Hematopoietic multipotent progenitor cell treated with erythropoietin and hydrocortisone succinate and interleukin-3 and kit ligand, for 8 days (in vitro differentiated cells): ENCODE data around the gene USP54.

Experiments
- DNase-seq: peaks from one replicate; pipeline ENCODE4 v3.0.0-alpha.2; 2015

The USP54 gene

DNA sequence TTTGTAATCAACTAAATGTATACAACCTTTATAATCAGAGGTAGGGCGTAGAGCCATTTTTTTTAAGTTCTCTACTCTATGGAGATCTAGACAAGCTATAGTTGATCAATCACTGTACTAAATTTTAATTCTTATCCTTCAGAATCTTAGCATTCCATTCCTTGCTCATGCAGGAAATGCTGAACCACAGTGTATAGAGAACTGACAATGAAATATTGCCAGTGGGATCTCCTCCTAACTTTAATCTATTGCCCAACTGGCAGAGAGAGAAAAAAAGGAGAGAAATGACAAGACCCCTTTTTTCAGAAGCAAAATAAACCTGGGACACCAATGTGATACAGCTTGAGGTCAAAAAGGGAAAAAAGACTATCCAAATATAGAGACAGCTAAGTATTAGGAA is 68.9 kb downstream of the USP54 start:
- DNase-seq: no peak

DNA sequence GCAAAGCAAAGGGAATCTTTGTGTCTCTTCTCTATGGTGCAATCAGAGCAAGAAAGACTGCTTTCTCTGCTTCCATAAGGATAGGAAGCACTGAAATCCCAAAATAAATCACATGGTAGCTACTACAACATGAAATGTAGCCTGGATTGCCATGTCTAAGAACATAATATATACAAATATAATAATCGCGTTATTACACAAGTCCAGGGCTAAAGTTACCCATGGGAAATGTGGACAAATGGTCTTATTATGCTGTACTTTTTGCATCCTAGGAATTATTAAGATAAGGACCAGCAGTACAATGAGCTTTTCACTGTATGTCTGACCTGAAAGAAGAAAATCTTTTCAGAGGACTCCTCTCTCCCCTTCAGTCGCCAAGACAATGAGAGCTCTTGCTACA is 71.8 kb downstream of the USP54 start:
- no peak for DNase-seq

- no peak for DNase-seq
Observed at GRCh38 chr10:73517166-73517888, 73.8 kb downstream of the USP54 start.

DNA sequence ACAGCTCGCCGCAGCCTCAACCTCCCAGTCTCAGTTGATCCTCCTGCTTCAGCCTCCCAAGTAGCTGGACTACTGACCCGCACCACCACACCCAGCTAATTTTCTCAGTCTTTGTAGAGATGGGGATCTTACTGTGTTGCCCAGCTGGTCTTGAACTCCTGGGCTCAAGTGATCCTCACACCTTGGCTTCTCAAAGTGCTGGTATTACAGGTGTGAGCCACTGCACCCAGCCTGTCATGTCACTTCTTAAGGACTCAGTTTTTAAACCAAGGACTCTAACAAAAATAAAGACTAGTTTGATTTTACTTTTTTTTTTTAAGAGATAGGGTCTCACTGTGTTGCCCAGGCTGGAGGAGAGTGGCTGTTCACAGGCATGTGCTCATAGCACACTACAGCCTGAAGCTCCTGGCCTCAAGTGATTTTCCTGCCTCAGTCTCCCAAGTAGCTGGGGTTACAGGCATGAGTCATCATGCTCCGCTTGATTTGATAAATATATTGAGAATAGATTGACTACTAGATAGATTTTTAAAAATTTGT is 78.9 kb downstream of the USP54 start:
- DNase-seq: no peak

GRCh38 chr10:73509695-73510094 is 81.4 kb downstream of the USP54 start:
- no peak for DNase-seq

DNA sequence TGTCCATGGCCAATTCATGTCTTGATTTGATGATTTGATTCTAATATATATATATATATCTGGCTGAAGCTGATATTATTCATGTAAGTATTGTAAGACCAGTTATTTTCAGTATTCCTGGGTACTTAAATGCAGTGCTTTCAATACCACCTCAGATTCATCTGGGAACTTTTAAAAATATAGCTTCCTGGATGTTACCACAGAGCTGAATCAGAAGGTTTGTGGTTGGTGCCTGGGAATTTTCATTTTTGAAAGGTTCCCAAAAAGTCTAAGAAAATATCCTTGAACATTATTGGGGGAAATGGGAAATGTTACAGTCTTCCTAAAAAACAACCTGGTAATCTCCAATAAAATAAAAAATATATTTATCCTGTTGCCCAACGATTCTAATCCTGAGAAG is 84.7 kb downstream of the USP54 start:
- DNase-seq: no peak

- no peak for DNase-seq
Observed at GRCh38 chr10:73506074-73506473, 85.1 kb downstream of the USP54 start.

- DNase-seq: no peak
Observed at GRCh38 chr10:73503037-73503436, 88.1 kb downstream of the USP54 start.

GRCh38 chr10:73501651-73502050 is 89.5 kb downstream of the USP54 start:
- DNase-seq: no peak

GRCh38 chr10:73497623-73498022 is 93.5 kb downstream of the USP54 start:
- DNase-seq: no peak

DNA sequence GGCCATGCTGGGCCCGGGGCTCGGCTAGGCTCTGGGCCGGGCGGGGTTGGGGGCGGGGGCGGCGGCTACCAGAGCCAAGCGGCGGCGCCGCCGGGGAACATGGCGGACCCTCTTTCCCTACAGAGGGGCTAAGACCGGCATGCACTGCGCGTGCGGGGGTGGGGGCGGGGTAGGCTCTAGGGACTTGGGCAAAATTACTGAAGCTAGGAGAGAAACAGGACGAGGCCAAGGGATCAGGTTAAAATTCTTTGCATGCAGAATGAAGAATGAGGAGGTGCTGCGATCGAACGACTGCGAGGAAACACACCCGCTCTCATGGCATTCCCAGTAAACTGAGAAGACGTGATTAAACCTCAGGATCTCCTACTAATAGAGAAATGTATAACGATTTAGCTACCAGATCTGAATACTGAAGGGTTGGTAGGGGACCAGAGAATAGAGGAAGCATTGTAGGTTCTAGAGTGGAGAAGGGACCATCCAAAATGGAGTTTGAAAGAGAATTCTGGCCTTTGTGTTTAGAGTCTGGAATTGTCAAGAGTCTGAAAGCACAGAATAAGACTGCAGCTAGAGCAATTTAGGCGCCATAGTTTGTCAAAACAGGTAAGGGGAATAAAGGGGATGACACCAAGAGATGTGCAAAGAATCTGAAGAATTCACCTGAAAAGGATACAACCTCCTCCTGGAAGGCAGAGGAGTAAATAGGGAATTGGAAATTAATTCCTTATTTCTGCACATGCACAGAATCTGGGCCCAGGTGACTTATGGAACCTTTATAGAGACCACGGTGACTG is 95.1 kb downstream of the USP54 start, which contains the start of gene PPP3CB:
PPP3CB (minus strand) TSS at position 141 of the 791 bp plus-strand sequence; CDS start at position 6, 135 bp downstream.
- peak; percentile 95 for DNase-seq

DNA sequence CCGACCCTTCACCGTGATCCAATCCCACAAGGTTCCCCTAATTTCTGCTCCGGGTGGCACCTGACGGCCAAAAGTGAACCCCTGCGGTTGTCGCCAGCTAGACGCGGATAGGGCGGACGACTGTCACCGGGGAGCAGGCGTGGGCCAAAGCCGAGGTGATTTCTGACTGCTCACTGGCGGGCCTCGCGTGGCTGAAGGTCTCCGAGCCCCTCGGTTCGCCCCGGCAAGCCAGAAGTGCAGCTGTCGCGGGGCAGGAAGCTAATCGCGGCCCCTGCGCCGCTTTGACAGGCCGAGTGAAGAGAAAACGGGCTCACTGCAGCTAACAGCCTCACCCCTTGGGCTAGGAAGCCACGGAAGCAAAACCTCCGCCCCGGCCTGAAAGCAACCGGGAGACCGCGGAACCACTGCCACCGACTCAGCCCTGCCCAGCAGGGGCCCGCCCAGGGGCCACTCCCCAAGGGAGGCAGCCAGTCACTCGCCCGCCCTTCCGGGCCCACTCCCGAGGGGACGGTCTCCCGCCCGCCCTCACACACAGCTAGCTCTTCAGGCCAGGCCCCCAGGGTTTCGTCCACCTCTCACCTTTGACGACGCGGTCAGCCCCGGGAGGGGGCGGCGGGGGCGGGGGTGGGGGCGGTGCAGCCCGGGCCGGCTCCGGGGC is 95.8 kb downstream of the USP54 start:
- peak; percentile 94 for DNase-seq

GRCh38 chr10:73494877-73495225 is 96.3 kb downstream of the USP54 start:
- no peak for DNase-seq

GRCh38 chr10:73494213-73494612 is 96.9 kb downstream of the USP54 start:
- no peak for DNase-seq

DNA sequence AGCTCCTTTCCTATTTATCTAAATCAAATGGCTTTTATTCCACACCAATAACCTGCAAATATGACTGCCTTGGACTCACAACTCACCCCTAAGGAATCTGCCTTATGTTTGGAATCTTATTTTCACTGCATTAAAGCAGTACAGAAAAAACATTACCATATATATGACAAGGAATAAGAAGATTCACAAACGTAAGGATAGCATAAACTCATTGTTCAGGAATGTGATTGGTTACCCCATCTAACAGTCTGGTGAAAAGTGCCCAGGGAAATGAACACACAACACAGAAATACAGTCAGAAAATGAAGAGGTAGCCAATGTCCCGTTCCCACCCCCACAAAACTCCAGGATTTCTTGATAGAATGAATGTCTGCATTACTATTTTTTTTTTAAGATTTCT is 97.4 kb downstream of the USP54 start:
- no peak for DNase-seq

- DNase-seq: no peak
Observed at GRCh38 chr10:73486601-73487000, 104.5 kb downstream of the USP54 start.

DNA sequence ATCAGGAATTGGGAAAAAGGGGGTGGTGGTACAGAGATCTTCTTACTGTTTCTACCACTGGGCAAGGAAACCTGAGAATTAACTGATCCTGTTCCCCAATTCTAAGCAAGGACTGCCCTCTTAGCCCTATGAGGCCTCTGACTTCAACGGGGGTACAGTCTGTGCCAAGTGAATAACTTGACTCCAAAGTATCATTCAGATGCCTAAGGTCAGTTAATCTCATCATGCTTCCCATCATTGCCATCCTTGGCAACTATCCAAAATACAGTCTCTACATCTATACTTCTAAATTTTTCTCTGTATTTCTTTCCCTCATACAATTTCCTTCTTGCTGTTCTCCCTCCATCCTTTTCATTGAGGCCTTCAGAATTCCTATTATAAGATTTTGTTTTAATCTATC is 105.8 kb downstream of the USP54 start:
- DNase-seq: peak; percentile 39

GRCh38 chr10:73480158-73480557 is 111.0 kb downstream of the USP54 start:
- no peak for DNase-seq

DNA sequence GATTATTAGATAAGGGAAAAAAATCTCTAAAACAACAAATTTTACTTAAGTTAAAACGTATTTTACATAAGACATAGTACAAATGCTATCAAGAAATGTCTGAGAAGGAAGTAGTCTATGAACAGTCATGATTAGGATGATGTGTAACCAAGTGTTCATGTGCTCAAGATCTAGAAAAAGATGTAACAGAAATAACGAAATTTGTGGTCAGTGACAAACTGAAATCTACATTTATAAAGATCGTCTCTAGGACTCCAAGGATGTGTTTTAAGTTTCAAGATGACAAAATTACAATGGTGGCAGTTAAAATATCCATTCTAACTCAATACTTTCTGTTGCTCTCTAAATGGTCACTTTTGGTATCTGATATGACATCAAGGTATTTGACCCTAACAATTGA is 112.5 kb downstream of the USP54 start:
- peak; percentile 59 for DNase-seq

DNA sequence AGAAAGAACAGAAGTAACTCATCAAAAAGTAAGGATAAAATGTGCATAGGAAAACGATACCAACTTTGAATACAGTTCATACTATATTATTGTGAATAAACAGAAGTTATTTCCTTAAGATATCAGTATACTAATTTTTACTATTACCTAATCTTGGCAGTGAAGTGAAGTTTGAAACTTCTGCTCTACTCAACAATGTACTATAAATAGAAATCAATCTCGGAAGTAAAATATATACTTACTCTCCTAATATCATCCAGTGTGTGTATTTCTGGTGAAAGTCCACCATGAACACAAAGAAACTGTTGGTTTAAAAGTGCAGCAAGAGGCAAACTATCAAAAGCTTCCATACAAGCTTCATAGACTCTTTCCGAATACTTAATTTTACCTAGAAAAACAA is 119.9 kb downstream of the USP54 start:
- DNase-seq: no peak

GRCh38 chr10:73469579-73469978 is 121.6 kb downstream of the USP54 start:
- DNase-seq: no peak

DNA sequence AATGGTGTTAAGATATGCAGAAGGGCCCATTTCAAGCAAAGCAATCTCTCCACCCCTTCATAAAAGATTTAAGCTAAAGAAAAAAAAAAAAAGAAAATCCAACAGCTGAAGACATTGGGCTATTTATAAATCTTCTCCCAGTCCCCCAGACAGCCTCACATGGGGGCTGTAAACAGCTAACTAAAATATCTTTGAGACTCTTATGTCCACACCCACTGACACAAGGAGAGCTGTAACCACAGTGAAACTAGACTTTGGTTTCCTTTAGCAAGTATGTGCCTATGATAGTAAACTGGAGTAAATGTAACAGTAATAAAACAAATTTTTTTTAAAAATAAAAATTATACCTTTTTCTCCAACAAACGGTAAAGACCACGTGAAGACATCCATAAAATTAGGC is 123.9 kb downstream of the USP54 start:
- DNase-seq: no peak

DNA sequence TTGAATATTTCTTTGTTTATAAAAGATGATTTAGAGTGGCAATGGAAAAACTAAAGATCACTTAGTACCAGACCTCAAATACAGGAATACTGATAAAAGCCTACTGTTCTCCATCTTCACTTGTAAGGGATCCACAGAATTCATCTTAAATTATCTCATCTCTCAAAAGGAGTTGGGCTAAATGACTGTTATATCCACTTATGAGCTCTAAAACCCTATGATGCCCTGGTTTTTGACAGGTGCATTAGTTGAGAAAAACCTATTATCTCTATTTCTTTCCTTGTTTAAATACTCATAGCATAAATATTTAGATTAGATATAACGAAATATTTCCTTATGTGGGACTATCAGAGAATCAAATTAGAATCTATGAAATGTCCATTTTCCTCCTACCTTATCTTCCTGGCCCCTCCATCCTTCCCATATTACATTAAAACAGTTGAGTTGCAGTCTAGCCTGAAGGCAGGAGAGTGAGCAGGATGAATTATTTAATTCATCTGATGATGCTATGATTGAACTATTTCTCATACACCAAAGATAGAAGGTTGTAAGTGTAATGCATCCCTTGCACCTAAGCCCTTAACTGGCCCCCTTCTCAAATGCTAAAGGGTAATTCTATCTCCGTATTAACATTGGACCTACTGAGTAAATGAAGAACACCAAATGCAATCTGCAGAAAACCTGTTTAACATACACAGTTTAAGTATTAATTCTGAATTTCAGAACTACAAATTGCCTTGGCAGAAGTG is 125.0 kb downstream of the USP54 start:
- no peak for DNase-seq
